HL-60 (cell line): ENCODE measurements around the gene SRGAP3.

Experiments used
- DNase-seq, 2 experiments: peaks; one replicate each; pipeline ENCODE4 v3.0.0-alpha.2; 2010 to 2020; ENCODE audit warnings: low read depth in 1 of 2, low spot score in 1 of 2
- H3K27ac ChIP-seq: fragments of 250-450 bp; sonication (Bioruptor Pico); replicated peaks from 2 replicates; pipeline ENCODE4 v1.5.1; 2020; ENCODE audit warnings: mild to moderate bottlenecking, moderate library complexity
- H3K27me3 ChIP-seq: fragments of 250-450 bp; sonication (Bioruptor Pico); 2 replicates; pipeline ENCODE4 v1.5.1; 2021; ENCODE audit warnings: mild to moderate bottlenecking, moderate library complexity; ENCODE audit not compliant: insufficient read depth, poor library complexity, severe bottlenecking
- H3K4me3 ChIP-seq: replicated peaks from 2 replicates; pipeline ENCODE4 v1.5.1; 2011; ENCODE audit warnings: mild to moderate bottlenecking, control low read depth, low read length; ENCODE audit not compliant: insufficient read depth
- CTCF ChIP-seq: IDR thresholded peaks from one replicate; pipeline ENCODE4 v1.5.1; 2011; ENCODE audit warnings: low read length, control low read depth, inconsistent platforms; ENCODE audit not compliant: insufficient read depth
- GABPA ChIP-seq: IDR thresholded peaks from 2 replicates; pipeline ENCODE4 v1.6.1; 2012; ENCODE audit warnings: low read depth
- POLR2AphosphoS5 ChIP-seq: IDR thresholded peaks from 2 replicates; pipeline ENCODE4 v1.6.1; 2012; ENCODE audit warnings: low read depth
- REST ChIP-seq: IDR thresholded peaks from 2 replicates; pipeline ENCODE4 v1.6.1; 2012; ENCODE audit warnings: low read depth; ENCODE audit not compliant: insufficient replicate concordance
- SPI1 ChIP-seq: IDR thresholded peaks from 2 replicates; pipeline ENCODE4 v1.6.1; 2012; ENCODE audit warnings: low read depth, mild to moderate bottlenecking, borderline replicate concordance

Gene SRGAP3

GRCh38 chr3:9226326-9226725 is 23.1 kb downstream of the SRGAP3 start:
- no peak overlapping the region for H3K4me3 ChIP-seq
- DNase-seq, result no peak
- no peak overlapping the region for H3K27ac ChIP-seq
- no peaks in the 10 kb centered on the region for H3K27me3 ChIP-seq
- no peak for TF ChIP-seq POLR2AphosphoS5

GRCh38 chr3:9225268-9225667 is 24.2 kb downstream of the SRGAP3 start:
- no peak for DNase-seq
- H3K27me3 ChIP-seq, result no peaks in the 10 kb centered on the region
- H3K27ac ChIP-seq, result no peak overlapping the region
- no peak overlapping the region for H3K4me3 ChIP-seq
- TF ChIP-seq POLR2AphosphoS5 (no peak), REST (no peak), SPI1 (no peak), CTCF (no peak), GABPA (no peak)

DNA sequence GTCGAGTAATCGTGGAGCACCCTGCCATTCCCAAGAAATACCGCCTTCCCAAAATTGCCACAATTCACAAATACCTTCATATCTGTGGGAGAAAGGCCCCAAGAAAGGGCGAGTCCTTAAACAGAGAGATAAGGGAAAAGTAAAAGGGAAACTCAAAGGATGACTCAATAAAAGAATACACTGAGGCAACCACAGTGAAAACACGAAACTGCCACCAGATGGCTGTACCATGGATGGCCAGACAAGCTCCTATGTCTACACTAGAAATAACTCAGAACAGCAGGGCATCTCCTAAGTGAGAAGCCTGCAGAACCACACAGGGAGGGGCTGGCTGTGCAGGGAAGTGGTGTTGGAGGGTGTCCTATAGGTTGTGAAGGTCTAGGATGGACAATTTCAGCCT is 25.0 kb downstream of the SRGAP3 start:
- Histone ChIP-seq H3K4me3 (no peak overlapping the region), H3K27me3 (no peaks in the 10 kb centered on the region), H3K27ac (no peak overlapping the region)
- DNase-seq, result no peak
- TF ChIP-seq GABPA (no peak), POLR2AphosphoS5 (no peak), CTCF (no peak), SPI1 (no peak), REST (no peak)

DNA sequence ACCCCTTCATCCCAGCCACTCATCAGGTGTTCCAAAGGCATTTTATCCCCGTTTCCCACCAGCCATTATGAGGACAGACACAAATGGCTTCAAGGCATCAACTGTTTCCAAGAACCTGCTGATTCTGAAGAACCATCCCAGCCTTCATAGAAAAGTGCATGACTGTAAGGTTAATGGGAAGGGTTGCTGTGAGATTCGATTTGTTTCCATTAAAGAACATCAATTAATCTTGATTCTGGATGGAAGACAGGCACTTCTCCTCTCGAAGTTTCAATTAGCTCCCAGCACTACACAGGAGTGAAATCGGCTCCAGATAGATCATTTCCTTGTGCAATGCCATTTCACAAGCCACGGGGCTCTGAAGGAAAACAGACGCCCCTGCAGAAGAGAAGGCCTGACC is 25.8 kb downstream of the SRGAP3 start:
- Histone ChIP-seq H3K27ac (no peak overlapping the region), H3K4me3 (no peak overlapping the region), H3K27me3 (no peaks in the 10 kb centered on the region)
- TF ChIP-seq POLR2AphosphoS5, result no peak
- no peak for TF ChIP-seq REST
- no peak for TF ChIP-seq SPI1
- TF ChIP-seq CTCF, result no peak
- no peak for TF ChIP-seq GABPA
- no peak for DNase-seq
